HG02588 (cell line): Measurements from ENCODE around the gene PIWIL4.

Source experiments
- ATAC-seq: cut with Tn5 transposase; IDR thresholded peaks from one replicate; pipeline ENCODE4 v1.9.1; 2021; ENCODE audit warnings: mild to moderate bottlenecking, moderate library complexity; ENCODE audit not compliant: unreplicated experiment

Gene PIWIL4

GRCh38 chr11:94567181-94567670 is at the start of gene PIWIL4:
Gene PIWIL4 (plus strand): TSS chr11:94567368. CDS start chr11:94567519, 151 bp downstream.
- ATAC-seq = no peak

DNA sequence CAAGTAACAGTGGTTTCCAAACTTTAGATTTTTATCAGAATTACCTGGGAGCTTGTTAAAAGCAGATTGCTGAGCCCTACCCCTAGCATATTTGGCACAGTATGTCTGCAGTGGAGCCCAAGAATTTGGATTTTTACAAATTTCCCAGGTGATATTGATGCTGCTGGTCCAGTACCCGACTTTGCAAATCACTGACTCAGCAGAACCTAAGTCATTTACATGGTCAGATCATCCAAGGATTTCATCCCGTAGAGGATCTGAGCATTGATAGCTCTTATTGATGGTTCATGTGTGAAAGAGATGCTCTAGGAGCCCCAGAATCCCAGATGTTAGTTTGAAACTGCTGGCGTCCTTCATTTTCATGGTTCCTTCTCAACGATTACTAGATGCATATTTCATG is 48.9 kb upstream of the PIWIL4 start:
- ATAC-seq = no peak

DNA sequence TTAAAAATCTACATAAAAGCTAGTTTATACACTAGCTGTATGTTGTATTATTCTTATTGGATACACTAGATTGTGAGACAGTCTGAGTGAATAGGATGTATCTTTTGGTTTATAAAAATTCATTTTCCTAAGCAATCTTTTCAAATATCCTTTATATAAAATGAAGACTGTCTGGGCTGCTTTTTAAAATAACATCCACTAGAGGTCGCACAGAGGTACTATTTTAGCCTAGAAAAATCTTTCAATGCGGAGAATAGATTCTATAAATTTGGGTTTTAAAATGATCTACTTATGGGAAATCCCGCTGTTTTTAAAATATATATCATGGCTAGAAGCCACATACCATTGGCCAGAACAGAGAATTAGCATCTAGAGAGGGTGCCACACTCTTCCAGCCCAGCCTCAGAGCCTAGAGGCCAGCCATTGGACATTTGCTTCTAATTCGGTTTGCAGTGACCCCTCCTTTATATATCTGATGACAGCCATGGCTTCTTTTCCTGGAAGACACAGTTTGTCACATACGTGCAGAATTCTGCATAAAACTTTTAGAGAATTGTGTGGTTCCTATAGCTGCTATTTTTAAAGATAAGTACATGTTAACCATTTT is 47.6 kb upstream of the PIWIL4 start:
- ATAC-seq = peak; percentile 49

GRCh38 chr11:94521684-94522083 is 45.5 kb upstream of the PIWIL4 start:
- ATAC-seq = no peak

DNA sequence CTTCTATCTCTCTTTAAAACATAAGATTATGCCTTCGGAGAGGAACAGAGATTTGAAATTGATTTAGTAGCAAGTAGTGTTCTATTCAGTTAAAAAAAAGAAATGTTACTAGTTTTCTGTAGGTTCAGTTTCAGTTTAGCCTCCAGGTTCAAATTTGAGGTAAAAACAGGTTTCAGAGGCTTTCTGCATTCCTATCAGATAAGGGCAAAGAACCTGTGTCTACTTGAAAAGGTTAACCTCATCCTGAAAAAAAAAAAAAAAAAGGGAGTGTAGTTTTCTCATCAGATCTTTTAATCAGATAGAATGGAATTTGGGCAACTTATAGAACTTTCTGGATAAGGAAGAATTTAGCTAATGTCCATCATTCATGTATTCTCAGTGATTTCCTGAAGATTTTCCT is 42.8 kb upstream of the PIWIL4 start:
- ATAC-seq = no peak

- no peak for ATAC-seq
Observed at GRCh38 chr11:94525546-94526324, 41.4 kb upstream of the PIWIL4 start.

GRCh38 chr11:94526645-94527438 is 40.3 kb upstream of the PIWIL4 start:
- no peak for ATAC-seq

GRCh38 chr11:94528551-94528950 is 38.6 kb upstream of the PIWIL4 start:
- ATAC-seq = no peak

DNA sequence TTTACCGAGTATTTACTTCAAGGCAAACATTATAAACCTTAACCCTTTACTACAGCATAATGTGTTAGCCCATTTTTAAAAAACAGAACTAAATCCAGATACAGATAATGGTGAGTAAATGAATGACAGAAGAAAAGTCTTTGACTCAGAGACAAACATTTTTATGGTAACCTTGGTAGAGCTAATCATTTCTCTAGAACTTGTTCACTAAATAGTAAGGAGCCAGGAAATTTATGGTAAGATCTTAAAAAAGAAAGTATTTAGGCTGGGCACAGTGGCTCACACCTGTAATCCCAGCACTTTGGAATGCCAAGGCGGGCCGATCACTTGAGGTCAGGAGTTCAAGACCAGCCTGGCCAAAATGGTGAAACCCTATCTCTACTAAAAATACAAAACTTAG is 35.0 kb upstream of the PIWIL4 start:
- no peak for ATAC-seq

DNA sequence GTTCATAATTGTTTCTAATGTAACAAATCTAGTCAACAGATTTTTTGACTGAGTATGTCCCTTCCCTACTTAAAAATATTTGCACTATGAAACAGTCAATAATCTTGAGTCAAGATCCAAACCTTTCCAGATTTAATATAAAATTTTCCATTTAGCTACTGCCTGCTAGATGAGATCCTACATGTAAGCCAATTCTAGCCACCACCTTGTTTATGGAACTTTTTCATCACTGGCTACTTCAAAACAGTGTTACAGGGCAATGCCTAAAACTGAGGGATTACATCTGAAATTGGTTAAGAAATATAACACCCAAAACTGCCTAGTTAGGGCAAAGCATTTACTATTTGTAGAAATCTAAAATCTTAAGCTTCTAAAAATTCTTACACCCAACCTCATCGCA is 34.0 kb upstream of the PIWIL4 start:
- ATAC-seq = no peak

GRCh38 chr11:94533696-94534630 is 33.2 kb upstream of the PIWIL4 start:
- no peak for ATAC-seq

- no peak for ATAC-seq
Observed at GRCh38 chr11:94536386-94536785, 30.8 kb upstream of the PIWIL4 start.

GRCh38 chr11:94537031-94537600 is 30.1 kb upstream of the PIWIL4 start:
- ATAC-seq = no peak

DNA sequence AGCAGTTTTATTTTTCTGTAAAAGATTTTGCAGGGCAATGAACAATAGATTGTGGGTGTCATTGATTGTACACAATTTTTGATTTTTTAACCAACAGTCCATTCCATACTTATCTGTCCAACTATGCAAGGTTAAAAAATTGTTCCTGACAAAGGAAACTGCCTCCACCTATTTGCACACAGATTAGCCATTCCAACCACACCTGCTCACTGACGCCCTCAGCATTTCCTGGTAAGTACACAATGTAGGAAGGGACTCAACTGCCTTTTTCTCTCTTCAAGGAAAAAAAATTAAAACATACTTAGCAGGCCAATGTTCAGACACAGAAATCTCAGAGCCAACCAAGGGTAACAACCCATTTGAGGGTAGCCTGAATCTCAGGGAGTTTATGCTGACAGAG is 27.7 kb upstream of the PIWIL4 start:
- no peak for ATAC-seq

GRCh38 chr11:94543695-94544645 is 23.2 kb upstream of the PIWIL4 start, which contains the start of gene FUT4:
Gene FUT4 (plus strand): TSS chr11:94543921. CDS start chr11:94544134, 213 bp downstream.
- ATAC-seq = peak; percentile 89

DNA sequence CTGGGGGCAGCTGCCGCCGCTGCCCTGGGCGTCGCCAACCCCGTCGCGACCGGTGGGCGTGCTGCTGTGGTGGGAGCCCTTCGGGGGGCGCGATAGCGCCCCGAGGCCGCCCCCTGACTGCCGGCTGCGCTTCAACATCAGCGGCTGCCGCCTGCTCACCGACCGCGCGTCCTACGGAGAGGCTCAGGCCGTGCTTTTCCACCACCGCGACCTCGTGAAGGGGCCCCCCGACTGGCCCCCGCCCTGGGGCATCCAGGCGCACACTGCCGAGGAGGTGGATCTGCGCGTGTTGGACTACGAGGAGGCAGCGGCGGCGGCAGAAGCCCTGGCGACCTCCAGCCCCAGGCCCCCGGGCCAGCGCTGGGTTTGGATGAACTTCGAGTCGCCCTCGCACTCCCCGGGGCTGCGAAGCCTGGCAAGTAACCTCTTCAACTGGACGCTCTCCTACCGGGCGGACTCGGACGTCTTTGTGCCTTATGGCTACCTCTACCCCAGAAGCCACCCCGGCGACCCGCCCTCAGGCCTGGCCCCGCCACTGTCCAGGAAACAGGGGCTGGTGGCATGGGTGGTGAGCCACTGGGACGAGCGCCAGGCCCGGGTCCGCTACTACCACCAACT is 22.4 kb upstream of the PIWIL4 start:
- no peak for ATAC-seq

DNA sequence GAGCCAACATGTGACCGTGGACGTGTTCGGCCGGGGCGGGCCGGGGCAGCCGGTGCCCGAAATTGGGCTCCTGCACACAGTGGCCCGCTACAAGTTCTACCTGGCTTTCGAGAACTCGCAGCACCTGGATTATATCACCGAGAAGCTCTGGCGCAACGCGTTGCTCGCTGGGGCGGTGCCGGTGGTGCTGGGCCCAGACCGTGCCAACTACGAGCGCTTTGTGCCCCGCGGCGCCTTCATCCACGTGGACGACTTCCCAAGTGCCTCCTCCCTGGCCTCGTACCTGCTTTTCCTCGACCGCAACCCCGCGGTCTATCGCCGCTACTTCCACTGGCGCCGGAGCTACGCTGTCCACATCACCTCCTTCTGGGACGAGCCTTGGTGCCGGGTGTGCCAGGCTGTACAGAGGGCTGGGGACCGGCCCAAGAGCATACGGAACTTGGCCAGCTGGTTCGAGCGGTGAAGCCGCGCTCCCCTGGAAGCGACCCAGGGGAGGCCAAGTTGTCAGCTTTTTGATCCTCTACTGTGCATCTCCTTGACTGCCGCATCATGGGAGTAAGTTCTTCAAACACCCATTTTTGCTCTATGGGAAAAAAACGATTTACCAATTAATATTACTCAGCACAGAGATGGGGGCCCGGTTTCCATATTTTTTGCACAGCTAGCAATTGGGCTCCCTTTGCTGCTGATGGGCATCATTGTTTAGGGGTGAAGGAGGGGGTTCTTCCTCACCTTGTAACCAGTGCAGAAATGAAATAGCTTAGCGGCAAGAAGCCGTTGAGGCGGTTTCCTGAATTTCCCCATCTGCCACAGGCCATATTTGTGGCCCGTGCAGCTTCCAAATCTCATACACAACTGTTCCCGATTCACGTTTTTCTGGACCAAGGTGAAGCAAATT is 21.7 kb upstream of the PIWIL4 start:
- no peak for ATAC-seq

DNA sequence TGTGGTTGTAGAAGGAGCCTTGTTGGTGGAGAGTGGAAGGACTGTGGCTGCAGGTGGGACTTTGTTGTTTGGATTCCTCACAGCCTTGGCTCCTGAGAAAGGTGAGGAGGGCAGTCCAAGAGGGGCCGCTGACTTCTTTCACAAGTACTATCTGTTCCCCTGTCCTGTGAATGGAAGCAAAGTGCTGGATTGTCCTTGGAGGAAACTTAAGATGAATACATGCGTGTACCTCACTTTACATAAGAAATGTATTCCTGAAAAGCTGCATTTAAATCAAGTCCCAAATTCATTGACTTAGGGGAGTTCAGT is 21.1 kb upstream of the PIWIL4 start:
- ATAC-seq = no peak
